Choroid plexus epithelial cell (primary cell): ENCODE measurements around the gene RSU1.
A peak's percentile ranks its signal among the peaks of the same experiment; 100 is the strongest.
"Not testable (repeated sequence)": the region's sequence is repeated elsewhere in the genome, so short reads cannot be mapped to it uniquely, and the experiment has no call there.

Experiments
- DNase-seq: peaks from one replicate; pipeline ENCODE4 v3.0.0-alpha.2; 2010; ENCODE audit warnings: low read depth
- H3K4me3 ChIP-seq: 2 replicates; pipeline ENCODE4 v1.5.1; 2011; ENCODE audit warnings: low read depth, mild to moderate bottlenecking, control low read depth, low read length, moderate library complexity
- TF ChIP-seq, protein P1 (sequence below): conservative IDR thresholded peaks from 2 replicates; pipeline ENCODE4 v1.5.1; 2011; ENCODE audit warnings: low read depth, mild to moderate bottlenecking, control low read depth, inconsistent platforms, low read length, moderate library complexity

RSU1 gene

DNA sequence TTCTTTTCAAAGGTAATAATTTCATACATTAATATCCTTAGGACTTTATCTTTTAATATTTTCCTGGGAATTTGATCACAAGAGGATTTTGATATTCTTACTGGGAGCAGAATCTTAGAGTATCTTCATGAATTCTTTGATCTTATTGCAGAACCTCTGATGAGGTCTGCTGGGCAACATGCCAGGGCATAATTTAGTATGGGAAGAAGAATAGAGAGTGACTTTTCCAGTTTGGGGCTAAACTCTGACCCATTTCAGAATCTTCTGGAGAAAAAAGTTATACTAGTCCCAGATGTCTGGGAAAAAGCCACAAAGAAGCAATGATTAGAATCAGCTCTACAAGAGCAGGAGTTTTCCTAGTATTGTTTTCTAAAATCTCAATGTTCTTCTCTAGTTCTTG lies 28.0 kb upstream of the RSU1 start:
- H3K4me3 ChIP-seq, result no peak overlapping the region
- DNase-seq, result peak; percentile 31
- TF ChIP-seq, protein P1, sequence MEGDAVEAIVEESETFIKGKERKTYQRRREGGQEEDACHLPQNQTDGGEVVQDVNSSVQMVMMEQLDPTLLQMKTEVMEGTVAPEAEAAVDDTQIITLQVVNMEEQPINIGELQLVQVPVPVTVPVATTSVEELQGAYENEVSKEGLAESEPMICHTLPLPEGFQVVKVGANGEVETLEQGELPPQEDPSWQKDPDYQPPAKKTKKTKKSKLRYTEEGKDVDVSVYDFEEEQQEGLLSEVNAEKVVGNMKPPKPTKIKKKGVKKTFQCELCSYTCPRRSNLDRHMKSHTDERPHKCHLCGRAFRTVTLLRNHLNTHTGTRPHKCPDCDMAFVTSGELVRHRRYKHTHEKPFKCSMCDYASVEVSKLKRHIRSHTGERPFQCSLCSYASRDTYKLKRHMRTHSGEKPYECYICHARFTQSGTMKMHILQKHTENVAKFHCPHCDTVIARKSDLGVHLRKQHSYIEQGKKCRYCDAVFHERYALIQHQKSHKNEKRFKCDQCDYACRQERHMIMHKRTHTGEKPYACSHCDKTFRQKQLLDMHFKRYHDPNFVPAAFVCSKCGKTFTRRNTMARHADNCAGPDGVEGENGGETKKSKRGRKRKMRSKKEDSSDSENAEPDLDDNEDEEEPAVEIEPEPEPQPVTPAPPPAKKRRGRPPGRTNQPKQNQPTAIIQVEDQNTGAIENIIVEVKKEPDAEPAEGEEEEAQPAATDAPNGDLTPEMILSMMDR, result no peak

DNA sequence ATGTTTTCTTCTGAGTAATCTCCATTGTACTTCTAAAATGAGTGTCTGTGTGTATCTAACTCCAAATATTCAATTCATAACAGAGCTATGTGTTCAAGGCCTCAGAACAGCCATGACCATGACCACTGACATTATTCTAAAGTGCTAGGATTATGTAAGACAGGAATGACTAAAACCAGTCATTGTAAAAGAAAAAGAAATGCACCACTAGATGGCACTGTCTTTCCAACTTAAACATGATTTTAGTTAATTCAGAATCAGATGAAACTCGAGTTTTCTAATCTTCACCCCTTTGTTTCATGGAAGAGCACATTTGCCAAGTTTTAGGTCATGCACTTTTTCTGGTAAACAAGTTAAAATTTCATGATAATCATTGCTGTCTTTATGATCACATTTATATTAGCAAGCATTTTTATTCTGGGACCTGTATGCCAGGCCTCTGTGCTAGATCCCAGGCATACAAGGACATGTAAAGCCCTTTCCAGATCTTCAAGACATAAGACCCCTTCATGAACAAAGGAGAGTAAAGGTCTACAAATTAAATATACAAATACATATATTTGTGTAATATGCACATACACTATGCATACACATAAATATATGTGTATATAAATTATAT lies 26.1 kb upstream of the RSU1 start:
- peak; percentile 86 for DNase-seq
- TF ChIP-seq, protein P1, result peak; percentile 52
- no peak overlapping the region for H3K4me3 ChIP-seq

GRCh38 chr10:16835228-16835627 lies 18.0 kb upstream of the RSU1 start:
- TF ChIP-seq, protein P1, result no peak
- DNase-seq, result no peak
- H3K4me3 ChIP-seq, result no peak overlapping the region

DNA sequence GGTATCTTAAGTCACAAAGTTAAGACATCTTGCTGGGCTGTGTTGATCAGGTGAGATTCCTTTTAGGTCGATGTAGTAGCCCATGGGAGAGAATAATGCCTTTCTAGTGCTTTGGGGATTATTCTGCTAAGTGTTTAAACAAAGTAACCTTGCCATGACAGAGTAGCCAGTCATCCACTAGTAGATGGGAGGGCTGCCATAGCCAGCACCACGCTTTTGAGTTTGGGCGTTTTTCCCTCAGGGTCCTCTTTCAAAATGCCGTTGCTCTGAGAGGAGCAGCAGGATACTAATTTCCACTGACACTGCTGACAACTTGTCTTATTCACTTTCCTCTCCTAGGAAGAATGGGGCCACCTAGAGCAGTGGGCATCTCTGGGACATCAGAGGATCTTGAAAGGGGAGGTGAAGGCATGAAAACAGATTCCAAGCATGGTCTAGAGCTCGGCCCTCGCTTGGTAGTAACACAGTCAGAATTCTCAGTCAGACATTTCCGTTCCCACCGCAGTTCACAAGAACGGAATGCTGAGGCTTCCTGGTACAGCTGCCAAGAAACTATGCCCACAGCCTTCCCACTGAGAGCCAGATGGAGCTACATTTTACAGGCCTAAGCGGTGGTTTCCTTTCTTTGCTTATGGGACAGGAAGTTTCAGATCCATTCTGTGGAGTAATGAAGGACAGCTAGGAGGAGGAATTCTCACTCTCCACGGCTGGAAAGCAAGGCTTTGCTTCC lies 15.3 kb upstream of the RSU1 start:
- H3K4me3 ChIP-seq, result no peak overlapping the region
- peak; percentile 95 for DNase-seq

GRCh38 chr10:16828701-16829175 lies 11.5 kb upstream of the RSU1 start:
- peak; percentile 81 for DNase-seq
- TF ChIP-seq, protein P1, result no peak
- H3K4me3 ChIP-seq, result no peak overlapping the region

More for the DNA sequence above, 15.3 kb upstream of the RSU1 start:
- TF ChIP-seq, protein P1, result peak; percentile 9

- H3K4me3 ChIP-seq, result no peak overlapping the region
- TF ChIP-seq, protein P1, result peak; percentile 56
Measured at GRCh38 chr10:16828114-16828568, 10.9 kb upstream of the RSU1 start.

GRCh38 chr10:16827474-16827873 lies 10.2 kb upstream of the RSU1 start:
- not testable (repeated sequence) for DNase-seq, H3K4me3 ChIP-seq

More at GRCh38 chr10:16828114-16828568, 10.9 kb upstream of the RSU1 start:
- peak; percentile 91 for DNase-seq
